Smooth muscle cell (in vitro differentiated cells): Measurements from ENCODE around the gene CUX1. TPM values are rescaled to one million over a fixed set of nuclear protein-coding genes. Genes with fewer than 3 reads are reported as not detected.

Experiments
- DNase-seq: peaks from one replicate; lab custom pipeline; 2025; ENCODE audit not compliant: unreplicated experiment; lab: John Stamatoyannopoulos, UW
- H2AFZ ChIP-seq: fragments of 200-600 bp; sonication (generic); 2 replicates; pipeline ENCODE4 v1.6.0; 2016; ENCODE audit warnings: antibody characterized with exemption, low read depth, mild to moderate bottlenecking
- H3F3A ChIP-seq: fragments of 200-600 bp; sonication (generic); 2 replicates; pipeline ENCODE4 v1.6.0; 2017; ENCODE audit warnings: antibody characterized with exemption, low read depth
- H3K27ac ChIP-seq: fragments of 200-600 bp; sonication (generic); 2 replicates; pipeline ENCODE4 v1.5.1; 2016; ENCODE audit warnings: low read depth, mild to moderate bottlenecking
- H3K27me3 ChIP-seq: fragments of 200-600 bp; sonication (generic); 2 replicates; pipeline ENCODE4 v1.6.1; 2016; ENCODE audit warnings: low read depth, mild to moderate bottlenecking
- H3K36me3 ChIP-seq: fragments of 200-600 bp; sonication (generic); 2 replicates; pipeline ENCODE4 v1.5.1; 2016; ENCODE audit warnings: low read depth
- H3K4me1 ChIP-seq: fragments of 200-600 bp; sonication (generic); 2 replicates; pipeline ENCODE4 v1.5.1; 2016; ENCODE audit warnings: low read depth
- H3K4me2 ChIP-seq: fragments of 200-600 bp; sonication (generic); 2 replicates; pipeline ENCODE4 v1.6.0; 2016; ENCODE audit warnings: mild to moderate bottlenecking
- H3K4me3 ChIP-seq: fragments of 200-600 bp; sonication (generic); 2 replicates; pipeline ENCODE4 v1.5.1; 2016; ENCODE audit warnings: mild to moderate bottlenecking
- H3K79me2 ChIP-seq: fragments of 200-600 bp; sonication (generic); 2 replicates; pipeline ENCODE4 v1.6.0; 2016; ENCODE audit warnings: low read depth, mild to moderate bottlenecking
- H3K9ac ChIP-seq: fragments of 200-600 bp; sonication (generic); 2 replicates; pipeline ENCODE4 v1.6.0; 2016; ENCODE audit warnings: low read depth
- H3K9me3 ChIP-seq: fragments of 200-600 bp; sonication (generic); replicated peaks from 2 replicates; pipeline ENCODE4 v1.5.1; 2016; ENCODE audit warnings: low read depth
- H4K20me1 ChIP-seq: fragments of 200-600 bp; sonication (generic); 2 replicates; pipeline ENCODE4 v1.6.0; 2016; ENCODE audit warnings: low read depth
- CTCF ChIP-seq: fragments of 200-600 bp; sonication (generic); IDR thresholded peaks from 2 replicates; pipeline ENCODE4 v1.5.1; 2017; ENCODE audit warnings: borderline replicate concordance, mild to moderate bottlenecking, antibody characterized with exemption; ENCODE audit not compliant: insufficient read depth, poor library complexity, severe bottlenecking
- WGBS: methylation state at CpG from one replicate; pipeline ENCODE4 v1.1.7; 2016; ENCODE audit warnings: low lambda C conversion rate; 5-methylcytosine and 5-hydroxymethylcytosine counted together
- polyA plus RNA-seq: library from polyadenylated mRNA; unstranded; fragments of >200 nt; fragmentation: Nextera tagmentation; extraction: Ambion mirVana; gene quantifications from 2 replicates; pipeline ENCODE4 v1.2.1, GENCODE V29; 2016
- total RNA-seq: library from RNA; depleted of rRNA; stranded (reverse); fragments of >200 nt; gene quantifications from 2 replicates; pipeline ENCODE4 v1.2.3, GENCODE V29; 2014

CUX1 gene
- total and polyA plus RNA-seq, 2 experiments from 2014 or later: 56.3 to 78.4 TPM

GRCh38 chr7:101941481-101942383, 124.3 kb downstream of the CUX1 start:
- H3K4me1 ChIP-seq: peaks cover 26% of the 10 kb centered on the region
- H3K36me3 ChIP-seq: no peaks in the 10 kb centered on the region
- DNase-seq: no peak
- peak overlapping the region; percentile 65 for H3K4me2 ChIP-seq
- peaks cover 86% of the 10 kb centered on the region for H3K79me2 ChIP-seq
- H3K9me3 ChIP-seq: no peaks in the 10 kb centered on the region
- H3K27me3 ChIP-seq: no peaks in the 10 kb centered on the region
- peaks cover 78% of the 10 kb centered on the region for H4K20me1 ChIP-seq
- 11% methylated on average over 12 of the region's 12 CpGs for WGBS
- H3F3A ChIP-seq: peaks cover 13% of the 10 kb centered on the region
- no peak overlapping the region for H2AFZ ChIP-seq
- H3K27ac ChIP-seq: peak overlapping the region; percentile 72
- no peak for TF ChIP-seq CTCF
- H3K9ac ChIP-seq: peak overlapping the region; percentile 26
- H3K4me3 ChIP-seq: no peak overlapping the region

GRCh38 chr7:101942603-101943210, 125.3 kb downstream of the CUX1 start:
- Histone ChIP-seq H4K20me1 (peaks cover 83% of the 10 kb centered on the region), H3K4me1 (peaks cover 28% of the 10 kb centered on the region), H3K36me3 (no peaks in the 10 kb centered on the region), H3F3A (peaks cover 9% of the 10 kb centered on the region), H3K27ac (peak overlapping the region; percentile 72), H3K9me3 (no peaks in the 10 kb centered on the region), H2AFZ (no peak overlapping the region), H3K27me3 (no peaks in the 10 kb centered on the region), H3K9ac (peak overlapping the region; percentile 9), H3K79me2 (peaks cover 86% of the 10 kb centered on the region), H3K4me3 (no peak overlapping the region), H3K4me2 (peak overlapping the region; percentile 65)
- no peak for TF ChIP-seq CTCF
- DNase-seq: no peak
- 77% methylated on average over 13 of the region's 13 CpGs for WGBS

GRCh38 chr7:101943306-101943705, 125.9 kb downstream of the CUX1 start:
- Histone ChIP-seq H3K27me3 (no peaks in the 10 kb centered on the region), H3K36me3 (no peaks in the 10 kb centered on the region), H3F3A (peaks cover 8% of the 10 kb centered on the region), H2AFZ (no peak overlapping the region), H4K20me1 (peaks cover 88% of the 10 kb centered on the region), H3K9ac (no peak overlapping the region), H3K4me2 (no peak overlapping the region), H3K27ac (peak overlapping the region; percentile 12), H3K9me3 (no peaks in the 10 kb centered on the region), H3K79me2 (peaks cover 85% of the 10 kb centered on the region), H3K4me1 (peaks cover 28% of the 10 kb centered on the region), H3K4me3 (no peak overlapping the region)
- 95% methylated on average over 15 of the region's 15 CpGs for WGBS
- DNase-seq: no peak
- TF ChIP-seq CTCF: no peak
